Measurements from ENCODE around the gene ZDHHC14. TPM values are rescaled to one million over a fixed set of nuclear protein-coding genes. Genes with fewer than 3 reads are reported as not detected.
"Not testable (repeated sequence)": the region's sequence is repeated elsewhere in the genome, so short reads cannot be mapped to it uniquely, and the experiment has no call there.

Gene ZDHHC14
- total RNA-seq, 1 donor: 4.3 TPM

- TF ChIP-seq, protein P1, sequence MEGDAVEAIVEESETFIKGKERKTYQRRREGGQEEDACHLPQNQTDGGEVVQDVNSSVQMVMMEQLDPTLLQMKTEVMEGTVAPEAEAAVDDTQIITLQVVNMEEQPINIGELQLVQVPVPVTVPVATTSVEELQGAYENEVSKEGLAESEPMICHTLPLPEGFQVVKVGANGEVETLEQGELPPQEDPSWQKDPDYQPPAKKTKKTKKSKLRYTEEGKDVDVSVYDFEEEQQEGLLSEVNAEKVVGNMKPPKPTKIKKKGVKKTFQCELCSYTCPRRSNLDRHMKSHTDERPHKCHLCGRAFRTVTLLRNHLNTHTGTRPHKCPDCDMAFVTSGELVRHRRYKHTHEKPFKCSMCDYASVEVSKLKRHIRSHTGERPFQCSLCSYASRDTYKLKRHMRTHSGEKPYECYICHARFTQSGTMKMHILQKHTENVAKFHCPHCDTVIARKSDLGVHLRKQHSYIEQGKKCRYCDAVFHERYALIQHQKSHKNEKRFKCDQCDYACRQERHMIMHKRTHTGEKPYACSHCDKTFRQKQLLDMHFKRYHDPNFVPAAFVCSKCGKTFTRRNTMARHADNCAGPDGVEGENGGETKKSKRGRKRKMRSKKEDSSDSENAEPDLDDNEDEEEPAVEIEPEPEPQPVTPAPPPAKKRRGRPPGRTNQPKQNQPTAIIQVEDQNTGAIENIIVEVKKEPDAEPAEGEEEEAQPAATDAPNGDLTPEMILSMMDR (IDR thresholded peaks at IDR 0.05; ENCODE audit: insufficient read depth, low read depth, low read length): no peak
- no peak for DNase-seq (ENCODE audit: low read depth)
- no peak overlapping the region for H3K4me3 ChIP-seq (ENCODE audit: low read depth, low read length)
These were observed 312.9 kb downstream of the ZDHHC14 start for GRCh38 chr6:157693867-157694266.

- DNase-seq (ENCODE audit: low read depth): no peak
- TF ChIP-seq, protein P1 (IDR thresholded peaks at IDR 0.05; ENCODE audit: insufficient read depth, low read depth, low read length): no peak
- no peak overlapping the region for H3K4me3 ChIP-seq (ENCODE audit: low read depth, low read length)
These were observed 314.5 kb downstream of the ZDHHC14 start for GRCh38 chr6:157695301-157696040.

GRCh38 chr6:157699777-157700636 lies 319.0 kb downstream of the ZDHHC14 start:
- no peak overlapping the region for H3K4me3 ChIP-seq (ENCODE audit: low read depth, low read length)
- TF ChIP-seq, protein P1 (IDR thresholded peaks at IDR 0.05; ENCODE audit: insufficient read depth, low read depth, low read length): no peak
- no peak for DNase-seq (ENCODE audit: low read depth)

DNA sequence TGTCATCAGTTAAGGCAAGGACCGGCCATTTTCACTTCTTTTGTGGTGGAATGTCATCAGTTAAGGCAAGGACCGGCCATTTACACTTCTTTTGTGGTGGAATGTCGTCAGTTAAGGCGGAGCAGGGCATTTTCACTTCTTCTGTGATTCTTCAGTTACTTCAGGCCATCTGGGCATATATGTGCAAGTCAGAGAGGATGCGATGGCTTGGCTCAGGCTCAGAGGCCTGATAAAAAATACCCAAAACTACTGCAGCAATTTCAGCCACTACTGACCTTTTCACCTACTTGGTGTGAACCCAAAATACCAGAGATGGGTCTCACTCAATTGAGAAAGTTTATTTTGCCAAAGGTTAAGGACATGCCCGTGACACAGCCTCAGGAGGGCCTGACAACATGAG lies 325.4 kb downstream of the ZDHHC14 start:
- not testable (repeated sequence) for H3K4me3 ChIP-seq (ENCODE audit: low read depth, low read length); DNase-seq (ENCODE audit: low read depth)

DNA sequence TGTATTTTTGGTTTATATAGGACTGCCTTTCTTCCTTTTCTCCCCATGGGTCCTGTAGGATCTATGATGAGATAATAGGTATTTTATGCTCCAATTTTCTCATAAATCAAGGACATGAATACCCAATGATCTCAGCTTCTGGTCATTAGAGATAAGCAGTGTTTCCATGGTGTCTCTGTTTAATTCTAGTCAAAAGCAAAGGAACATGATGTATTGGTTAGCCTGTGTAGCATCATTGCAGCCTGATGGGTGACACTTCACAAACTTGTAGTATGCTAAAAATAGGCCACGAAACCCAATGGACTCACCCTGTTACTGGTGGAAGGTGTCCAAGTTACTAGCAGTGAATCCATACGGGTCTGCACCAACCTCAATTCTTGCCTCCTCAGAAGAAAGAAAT lies 325.9 kb downstream of the ZDHHC14 start:
- no peak overlapping the region for H3K4me3 ChIP-seq (ENCODE audit: low read depth, low read length)
- no peak for DNase-seq (ENCODE audit: low read depth)
- TF ChIP-seq, protein P1 (IDR thresholded peaks at IDR 0.05; ENCODE audit: insufficient read depth, low read depth, low read length): no peak

DNA sequence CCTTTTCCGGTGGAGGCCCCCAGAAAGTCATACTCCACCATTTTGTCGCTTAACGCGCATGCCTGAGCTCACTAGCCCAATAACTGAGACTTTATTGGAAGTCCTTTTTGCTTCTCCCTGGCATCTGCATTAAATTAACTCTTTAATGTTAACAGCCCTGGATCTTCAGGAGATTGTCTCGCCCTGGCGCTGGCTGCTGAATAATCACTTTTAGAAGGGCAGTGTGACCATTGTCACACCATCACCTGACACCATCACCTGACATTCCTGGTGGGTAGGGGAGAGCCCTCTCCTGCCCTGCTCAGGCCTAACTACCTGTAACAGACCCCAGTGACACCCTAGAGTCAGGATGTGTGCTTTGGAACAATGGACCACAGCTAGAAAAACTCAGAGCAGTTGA lies 326.6 kb downstream of the ZDHHC14 start:
- TF ChIP-seq, protein P1 (IDR thresholded peaks at IDR 0.05; ENCODE audit: insufficient read depth, low read depth, low read length): no peak
- DNase-seq (ENCODE audit: low read depth): no peak
- H3K4me3 ChIP-seq (ENCODE audit: low read depth, low read length): no peak overlapping the region

DNA sequence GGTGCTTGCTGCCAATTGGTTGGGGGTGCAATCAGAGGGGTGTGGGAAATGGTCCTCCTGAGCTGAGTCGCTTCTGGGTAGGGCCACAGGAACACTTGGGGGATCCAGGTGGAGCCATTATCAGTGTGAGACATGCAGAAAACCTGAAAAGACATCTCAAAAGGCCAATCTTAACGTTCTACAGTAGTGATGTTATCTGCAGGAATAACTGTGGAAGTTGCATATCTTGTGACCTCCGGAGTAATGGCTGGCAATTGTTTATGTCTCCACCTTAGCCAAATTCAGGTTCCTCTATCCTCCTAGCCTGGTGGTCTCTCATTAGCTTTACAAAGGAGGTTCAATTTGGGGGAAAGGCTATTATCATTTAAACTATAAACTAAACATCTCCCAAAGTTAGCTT lies 327.2 kb downstream of the ZDHHC14 start:
- TF ChIP-seq, protein P1 (IDR thresholded peaks at IDR 0.05; ENCODE audit: insufficient read depth, low read depth, low read length): no peak
- no peak for DNase-seq (ENCODE audit: low read depth)
- no peak overlapping the region for H3K4me3 ChIP-seq (ENCODE audit: low read depth, low read length)
